Parathyroid adenoma (tissue), 2 donors: ENCODE data around the gene COA8.

Experiments used
- H2AFZ ChIP-seq: fragments of 300-600 bp; sonication (generic); one replicate; pipeline ENCODE4 v1.7.0; 2017; ENCODE audit warnings: antibody characterized with exemption, mild to moderate bottlenecking
- H3K27ac ChIP-seq: fragments of 300-600 bp; sonication (generic); one replicate; pipeline ENCODE4 v1.7.0; 2017
- H3K27me3 ChIP-seq: fragments of 300-600 bp; sonication (generic); one replicate; pipeline ENCODE4 v1.7.0; 2017; ENCODE audit warnings: low read length; ENCODE audit not compliant: control insufficient read depth, insufficient read depth
- H3K36me3 ChIP-seq: fragments of 300-600 bp; sonication (generic); one replicate; pipeline ENCODE4 v1.7.0; 2017; ENCODE audit warnings: low read length; ENCODE audit not compliant: control insufficient read depth, insufficient read depth
- H3K4me1 ChIP-seq: fragments of 300-600 bp; sonication (generic); one replicate; pipeline ENCODE4 v1.7.0; 2017; ENCODE audit warnings: control low read depth
- H3K4me2 ChIP-seq: fragments of 300-600 bp; sonication (generic); one replicate; pipeline ENCODE4 v1.7.0; 2017; ENCODE audit warnings: low read length
- H3K4me3 ChIP-seq: fragments of 300-600 bp; sonication (generic); one replicate; pipeline ENCODE4 v1.7.0; 2017; ENCODE audit warnings: low read depth, low read length
- H3K79me2 ChIP-seq: fragments of 300-600 bp; sonication (generic); one replicate; pipeline ENCODE4 v1.7.0; 2017; ENCODE audit warnings: control low read depth
- H3K9ac ChIP-seq: fragments of 300-600 bp; sonication (generic); one replicate; pipeline ENCODE4 v1.7.0; 2017; ENCODE audit warnings: mild to moderate bottlenecking
- H3K9me3 ChIP-seq: fragments of 300-600 bp; sonication (generic); one replicate; pipeline ENCODE4 v1.7.0; 2017; ENCODE audit warnings: low read length; ENCODE audit not compliant: control insufficient read depth
- CTCF ChIP-seq: fragments of 300-600 bp; sonication (generic); IDR thresholded peaks from one replicate; pipeline ENCODE4 v1.7.0; 2017; ENCODE audit warnings: antibody characterized with exemption, mild to moderate bottlenecking
- donor health status: primary hyperparathyroidism.

The COA8 gene

GRCh38 chr14:103633391-103633790 is 70.6 kb downstream of the COA8 start:
- no peak overlapping the region for H3K4me2 ChIP-seq
- H3K27ac ChIP-seq = no peak overlapping the region
- no peaks in the 10 kb centered on the region for H3K27me3 ChIP-seq
- no peaks in the 10 kb centered on the region for H3K9me3 ChIP-seq
- peaks cover 7% of the 10 kb centered on the region for H3K4me1 ChIP-seq
- H3K79me2 ChIP-seq = peaks cover 73% of the 10 kb centered on the region
- H3K9ac ChIP-seq = no peak overlapping the region
- H3K4me3 ChIP-seq = no peak overlapping the region
- no peak for TF ChIP-seq CTCF
- no peaks in the 10 kb centered on the region for H3K36me3 ChIP-seq
- no peak overlapping the region for H2AFZ ChIP-seq

- Histone ChIP-seq H3K79me2 (peaks cover 80% of the 10 kb centered on the region), H3K9me3 (no peaks in the 10 kb centered on the region), H2AFZ (no peak overlapping the region), H3K36me3 (no peaks in the 10 kb centered on the region), H3K4me2 (no peak overlapping the region), H3K9ac (no peak overlapping the region), H3K4me1 (peaks cover 6% of the 10 kb centered on the region), H3K4me3 (no peak overlapping the region), H3K27me3 (no peaks in the 10 kb centered on the region), H3K27ac (no peak overlapping the region)
- no peak for TF ChIP-seq CTCF
These were observed 71.4 kb downstream of the COA8 start for GRCh38 chr14:103634156-103634555.

GRCh38 chr14:103638594-103638993 is 75.8 kb downstream of the COA8 start:
- Histone ChIP-seq H3K27me3 (no peaks in the 10 kb centered on the region), H3K4me1 (no peaks in the 10 kb centered on the region)

More at GRCh38 chr14:103638594-103638993, 75.8 kb downstream of the COA8 start:
- Histone ChIP-seq H3K4me2 (no peak overlapping the region), H3K9me3 (no peaks in the 10 kb centered on the region), H3K4me3 (no peak overlapping the region), H3K36me3 (no peaks in the 10 kb centered on the region), H2AFZ (no peak overlapping the region), H3K79me2 (peaks cover 82% of the 10 kb centered on the region), H3K9ac (no peak overlapping the region), H3K27ac (no peak overlapping the region)
- TF ChIP-seq CTCF = no peak
